ENCODE measurements around the gene PARP1. TPM values are rescaled to one million over a fixed set of nuclear protein-coding genes. Genes with fewer than 3 reads are reported as not detected.

PARP1 gene
- total and polyA plus RNA-seq, 2 experiments from 2014 or later: 46.2 to 70.4 TPM

GRCh38 chr1:226440512-226440911 is 32.6 kb upstream of the PARP1 start:
- H3K79me2 ChIP-seq (ENCODE audit: insufficient read depth): no peaks in the 10 kb centered on the region
- TF ChIP-seq EZH2 (IDR thresholded peaks at IDR 0.05; ENCODE audit: insufficient read depth, poor library complexity, severe bottlenecking): no peak
- no peak for TF ChIP-seq EZH2phosphoT487 (IDR thresholded peaks at IDR 0.05; ENCODE audit: insufficient read depth, low read depth)
- 53 to 62% methylated on average over 5 of the region's 5 CpGs for WGBS, 2 experiments (ENCODE audit: low coverage in 1 of 2, low lambda C conversion rate in 2 of 2, missing lambda C conversion rate in 2 of 2)

GRCh38 chr1:226438007-226438406 is 30.1 kb upstream of the PARP1 start:
- H3K4me1 ChIP-seq (ENCODE audit: insufficient read depth): no peaks in the 10 kb centered on the region
- no peak overlapping the region for H3K4me3 ChIP-seq
- H4K20me1 ChIP-seq (ENCODE audit: insufficient read depth): no peaks in the 10 kb centered on the region
- H2AFZ ChIP-seq: no peak overlapping the region
- H3K27ac ChIP-seq: no peak overlapping the region
- WGBS, 2 experiments (ENCODE audit: low coverage in 1 of 2, low lambda C conversion rate in 2 of 2, missing lambda C conversion rate in 2 of 2): 22 to 31% methylated on average over 2 of the region's 2 CpGs
- no peaks in the 10 kb centered on the region for H3K9me3 ChIP-seq (ENCODE audit: low read depth)
- peaks cover 10% of the 10 kb centered on the region for H3K27me3 ChIP-seq (replicated peaks; ENCODE audit: insufficient read depth)
- no peak overlapping the region for H3K9ac ChIP-seq
- no peak overlapping the region for H3K4me2 ChIP-seq (ENCODE audit: unreplicated experiment)
- no peaks in the 10 kb centered on the region for H3K79me2 ChIP-seq (ENCODE audit: insufficient read depth)
- no peaks in the 10 kb centered on the region for H3F3A ChIP-seq (ENCODE audit: insufficient read depth)
- peak; percentile 51 for DNase-seq
- H3K9me2 ChIP-seq (ENCODE audit: insufficient read depth): no peaks in the 10 kb centered on the region
- H3K36me3 ChIP-seq (ENCODE audit: low read depth): no peaks in the 10 kb centered on the region
- TF ChIP-seq EZH2phosphoT487 (IDR thresholded peaks at IDR 0.05; ENCODE audit: insufficient read depth, low read depth) (no peak), EZH2 (IDR thresholded peaks at IDR 0.05; ENCODE audit: insufficient read depth, poor library complexity, severe bottlenecking) (no peak)
- in situ Hi-C loops (cut with MboI): no loop called here

More at GRCh38 chr1:226440512-226440911, 32.6 kb upstream of the PARP1 start:
- DNase-seq: no peak
- Histone ChIP-seq H3K9me2 (ENCODE audit: insufficient read depth) (no peaks in the 10 kb centered on the region), H3K9ac (no peak overlapping the region), H3K36me3 (ENCODE audit: low read depth) (no peaks in the 10 kb centered on the region), H4K20me1 (ENCODE audit: insufficient read depth) (no peaks in the 10 kb centered on the region), H3F3A (ENCODE audit: insufficient read depth) (no peaks in the 10 kb centered on the region), H3K9me3 (ENCODE audit: low read depth) (no peaks in the 10 kb centered on the region), H3K27ac (no peak overlapping the region), H2AFZ (no peak overlapping the region), H3K4me3 (no peak overlapping the region), H3K4me1 (ENCODE audit: insufficient read depth) (no peaks in the 10 kb centered on the region), H3K27me3 (replicated peaks; ENCODE audit: insufficient read depth) (peaks cover 9% of the 10 kb centered on the region), H3K4me2 (ENCODE audit: unreplicated experiment) (no peak overlapping the region)
- in situ Hi-C loops (cut with MboI): no loop called here

- Histone ChIP-seq H3K9ac (no peak overlapping the region), H3F3A (ENCODE audit: insufficient read depth) (no peaks in the 10 kb centered on the region), H3K27me3 (replicated peaks; ENCODE audit: insufficient read depth) (peaks cover 16% of the 10 kb centered on the region), H3K36me3 (ENCODE audit: low read depth) (no peaks in the 10 kb centered on the region), H3K4me3 (no peak overlapping the region), H3K9me3 (ENCODE audit: low read depth) (no peaks in the 10 kb centered on the region), H3K27ac (no peak overlapping the region), H3K4me2 (ENCODE audit: unreplicated experiment) (no peak overlapping the region), H4K20me1 (ENCODE audit: insufficient read depth) (no peaks in the 10 kb centered on the region), H3K4me1 (ENCODE audit: insufficient read depth) (no peaks in the 10 kb centered on the region), H3K79me2 (ENCODE audit: insufficient read depth) (no peaks in the 10 kb centered on the region), H3K9me2 (ENCODE audit: insufficient read depth) (no peaks in the 10 kb centered on the region), H2AFZ (no peak overlapping the region)
- DNase-seq: no peak
- in situ Hi-C loops (cut with MboI): no loop called here
- no peak for TF ChIP-seq EZH2 (IDR thresholded peaks at IDR 0.05; ENCODE audit: insufficient read depth, poor library complexity, severe bottlenecking)
- no peak for TF ChIP-seq EZH2phosphoT487 (IDR thresholded peaks at IDR 0.05; ENCODE audit: insufficient read depth, low read depth)
- WGBS, 2 experiments (ENCODE audit: low coverage in 1 of 2, low lambda C conversion rate in 2 of 2, missing lambda C conversion rate in 2 of 2): 10 to 20% methylated on average over 8 of the region's 8 CpGs
Observed at GRCh38 chr1:226436855-226437491, 29.1 kb upstream of the PARP1 start.

- in situ Hi-C loops (cut with MboI): no loop called here
- Histone ChIP-seq H3K9ac (no peak overlapping the region), H3K4me2 (ENCODE audit: unreplicated experiment) (no peak overlapping the region), H3K27ac (no peak overlapping the region), H2AFZ (no peak overlapping the region), H3K9me2 (ENCODE audit: insufficient read depth) (no peaks in the 10 kb centered on the region), H3K4me1 (ENCODE audit: insufficient read depth) (no peaks in the 10 kb centered on the region), H3F3A (ENCODE audit: insufficient read depth) (no peaks in the 10 kb centered on the region), H3K36me3 (ENCODE audit: low read depth) (no peaks in the 10 kb centered on the region), H4K20me1 (ENCODE audit: insufficient read depth) (no peaks in the 10 kb centered on the region), H3K9me3 (ENCODE audit: low read depth) (no peaks in the 10 kb centered on the region), H3K4me3 (no peak overlapping the region), H3K27me3 (replicated peaks; ENCODE audit: insufficient read depth) (peaks cover 16% of the 10 kb centered on the region), H3K79me2 (ENCODE audit: insufficient read depth) (no peaks in the 10 kb centered on the region)
- no peak for DNase-seq
- TF ChIP-seq EZH2 (IDR thresholded peaks at IDR 0.05; ENCODE audit: insufficient read depth, poor library complexity, severe bottlenecking) (no peak), EZH2phosphoT487 (IDR thresholded peaks at IDR 0.05; ENCODE audit: insufficient read depth, low read depth) (no peak)
- 53 to 61% methylated on average over 3 of the region's 3 CpGs for WGBS, 2 experiments (ENCODE audit: low coverage in 1 of 2, low lambda C conversion rate in 2 of 2, missing lambda C conversion rate in 2 of 2)
Observed at GRCh38 chr1:226436472-226436854, 28.6 kb upstream of the PARP1 start.
